Natural killer cell (primary cell): Measurements from ENCODE around the gene PEPD. TPM values are rescaled to one million over a fixed set of nuclear protein-coding genes. Genes with fewer than 3 reads are reported as not detected.
A peak's percentile ranks its signal among the peaks of the same experiment; 100 is the strongest.

Source experiments
- ATAC-seq, 3 donors: fragments of 150-1000 bp in 2 of 3; fragments of 200-7000 bp in 1 of 3; cut with Tn5 transposase; 1 replicate in 1 of 3; 2 replicates in 2 of 3; pipeline ENCODE4 v1.10.0; 2021; ENCODE audit warnings: mild to moderate bottlenecking in 2 of 3, moderate library complexity in 2 of 3
- DNase-seq, 2 donors: peaks; one replicate each; pipeline versions ENCODE4 v3.0.0 to v3.0.0-alpha.2; 2013 to 2021; ENCODE audit warnings: mixed read lengths in 1 of 2
- H3K27ac ChIP-seq: one replicate; pipeline ENCODE4 v1.5.1; 2013; ENCODE audit warnings: mild to moderate bottlenecking, low read length
- H3K27me3 ChIP-seq: one replicate; pipeline ENCODE4 v1.6.1; 2013; ENCODE audit warnings: low read length; ENCODE audit not compliant: control insufficient read depth, insufficient read depth
- H3K36me3 ChIP-seq: one replicate; pipeline ENCODE4 v1.6.1; 2013; ENCODE audit warnings: low read length; ENCODE audit not compliant: control insufficient read depth, insufficient read depth
- H3K4me1 ChIP-seq: one replicate; pipeline ENCODE4 v1.6.1; 2013; ENCODE audit warnings: low read length; ENCODE audit not compliant: control insufficient read depth, insufficient read depth
- H3K4me3 ChIP-seq: one replicate; pipeline ENCODE4 v1.5.1; 2013; ENCODE audit warnings: low read length
- H3K9me3 ChIP-seq: one replicate; pipeline ENCODE4 v1.6.1; 2013; ENCODE audit warnings: low read length; ENCODE audit not compliant: control insufficient read depth, insufficient read depth
- H3K27ac Mint-ChIP-seq, 2 donors: one replicate each; pipeline ENCODE4 v1.8.0; 2022; ENCODE audit warnings: mild to moderate bottlenecking in 2 of 2, mixed read lengths in 2 of 2, moderate library complexity in 1 of 2
- H3K27me3 Mint-ChIP-seq, 2 donors: one replicate each; pipeline ENCODE4 v1.8.0; 2022; ENCODE audit warnings: low read depth in 2 of 2, mixed read lengths in 2 of 2
- H3K36me3 Mint-ChIP-seq: one replicate; pipeline ENCODE4 v1.8.0; 2022; ENCODE audit warnings: mixed read lengths
- H3K4me1 Mint-ChIP-seq, 2 donors: one replicate each; pipeline ENCODE4 v1.8.0; 2022; ENCODE audit warnings: mixed read lengths in 2 of 2
- H3K4me3 Mint-ChIP-seq: one replicate; pipeline ENCODE4 v1.8.0; 2022; ENCODE audit warnings: mild to moderate bottlenecking, moderate library complexity, mixed read lengths
- H3K9me3 Mint-ChIP-seq, 2 donors: one replicate each; pipeline ENCODE4 v1.8.0; 2022; ENCODE audit warnings: mixed read lengths in 2 of 2
- CTCF ChIP-seq: fragments of 200-600 bp; IDR thresholded peaks from one replicate; pipeline ENCODE4 v1.8.0; 2022; ENCODE audit warnings: antibody characterized with exemption
- WGBS: methylation state at CpG from one replicate; pipeline ENCODE4 v1.1.7; 2013; ENCODE audit warnings: missing lambda C conversion rate; ENCODE audit not compliant: insufficient coverage; 5-methylcytosine and 5-hydroxymethylcytosine counted together
- intact Hi-C: fragments of 100-400 bp; cut with micrococcal nuclease; formaldehyde crosslinking; loops from one replicate; pipeline ENCODE4 v1.14.2; 2022
- total RNA-seq, 4 donors: library from RNA; stranded (reverse); fragments of 120-200 nt in 1 of 4; gene quantifications; one replicate each; pipeline versions ENCODE4 v1.2.3 to v1.2.4, GENCODE V29; 2013 to 2022

PEPD gene
- total RNA-seq, 3 donors from 2014 or later (not counting 1 experiment from before 2014, with no cell fraction given): 33.9 to 42.2 (median 40.9) TPM

- TF ChIP-seq CTCF: peak; percentile 80
- Mint-ChIP-seq H3K36me3 (no peaks in the 10 kb centered on the region), H3K4me1 (peaks cover 6 to 9% of the 10 kb centered on the region in 2 donors), H3K4me3 (no peak overlapping the region), H3K27me3 (no peaks in the 10 kb centered on the region), H3K27ac (peak overlapping the region in 1 of 2 donors; percentile 81), H3K9me3 (no peaks in the 10 kb centered on the region)
- WGBS: 31% methylated on average over 12 of the region's 13 CpGs
- H3K27me3 ChIP-seq: no peaks in the 10 kb centered on the region
- ATAC-seq (peak; percentile 72 to 93 (median 83)), DNase-seq (peak; percentile 57 to 76)
- no peaks in the 10 kb centered on the region for H3K36me3 ChIP-seq
- H3K4me3 ChIP-seq: no peak overlapping the region
- H3K9me3 ChIP-seq: no peaks in the 10 kb centered on the region
- intact Hi-C loops: loop anchor here (1.0 kb wide), 1 partner anchor 341 kb away; no protein-coding TSS in a partner anchor
- H3K27ac ChIP-seq: peak overlapping the region; percentile 60
- peaks cover 11% of the 10 kb centered on the region for H3K4me1 ChIP-seq
These were observed 90.8 kb downstream of the PEPD start for GRCh38 chr19:33430674-33431277.

- Mint-ChIP-seq H3K27me3 (no peaks in the 10 kb centered on the region), H3K36me3 (no peaks in the 10 kb centered on the region), H3K27ac (peak overlapping the region in 1 of 2 donors; percentile 81), H3K4me1 (peaks cover 6 to 9% of the 10 kb centered on the region in 2 donors), H3K9me3 (no peaks in the 10 kb centered on the region), H3K4me3 (no peak overlapping the region)
- peak overlapping the region; percentile 60 for H3K27ac ChIP-seq
- DNase-seq: peak in 1 of 2 donors; percentile 22
- no peak overlapping the region for H3K4me3 ChIP-seq
- intact Hi-C loops: loop anchor here (1.0 kb wide), 1 partner anchor 341 kb away; no protein-coding TSS in a partner anchor
- WGBS: 74% methylated on average over 17 of the region's 17 CpGs
- H3K36me3 ChIP-seq: no peaks in the 10 kb centered on the region
- peaks cover 11% of the 10 kb centered on the region for H3K4me1 ChIP-seq
- no peaks in the 10 kb centered on the region for H3K27me3 ChIP-seq
- ATAC-seq: peak; percentile 56 to 78 (median 73)
- no peaks in the 10 kb centered on the region for H3K9me3 ChIP-seq
- TF ChIP-seq CTCF: no peak
These were observed 91.5 kb downstream of the PEPD start for GRCh38 chr19:33429891-33430673.

GRCh38 chr19:33428627-33429125 lies 92.9 kb downstream of the PEPD start:
- Histone ChIP-seq H3K4me1 (peaks cover 11% of the 10 kb centered on the region), H3K27me3 (no peaks in the 10 kb centered on the region), H3K36me3 (no peaks in the 10 kb centered on the region), H3K4me3 (no peak overlapping the region), H3K27ac (no peak overlapping the region), H3K9me3 (no peaks in the 10 kb centered on the region)
- intact Hi-C loops: no loop called here
- Mint-ChIP-seq H3K4me1 (peaks cover 6 to 9% of the 10 kb centered on the region in 2 donors), H3K27ac (no peak overlapping the region), H3K9me3 (no peaks in the 10 kb centered on the region), H3K4me3 (no peak overlapping the region), H3K27me3 (no peaks in the 10 kb centered on the region), H3K36me3 (no peaks in the 10 kb centered on the region)
- 90% methylated on average over 5 of the region's 5 CpGs for WGBS
- DNase-seq: no peak
- no peak for ATAC-seq
- no peak for TF ChIP-seq CTCF
